HL-60 (cell line): ENCODE data around the gene C12orf60.

ENCODE experiments used
- GABPA ChIP-seq: IDR thresholded peaks from 2 replicates; pipeline ENCODE4 v1.6.1; 2012; ENCODE audit warnings: low read depth
- POLR2AphosphoS5 ChIP-seq: IDR thresholded peaks from 2 replicates; pipeline ENCODE4 v1.6.1; 2012; ENCODE audit warnings: low read depth
- SPI1 ChIP-seq: IDR thresholded peaks from 2 replicates; pipeline ENCODE4 v1.6.1; 2012; ENCODE audit warnings: low read depth, mild to moderate bottlenecking, borderline replicate concordance
- TF ChIP-seq, protein P1 (sequence below): IDR thresholded peaks from one replicate; pipeline ENCODE4 v1.5.1; 2011; ENCODE audit warnings: low read length, control low read depth, inconsistent platforms; ENCODE audit not compliant: insufficient read depth
- TF ChIP-seq, protein P2 (sequence below): IDR thresholded peaks from 2 replicates; pipeline ENCODE4 v1.6.1; 2012; ENCODE audit warnings: low read depth; ENCODE audit not compliant: insufficient replicate concordance

DNA sequence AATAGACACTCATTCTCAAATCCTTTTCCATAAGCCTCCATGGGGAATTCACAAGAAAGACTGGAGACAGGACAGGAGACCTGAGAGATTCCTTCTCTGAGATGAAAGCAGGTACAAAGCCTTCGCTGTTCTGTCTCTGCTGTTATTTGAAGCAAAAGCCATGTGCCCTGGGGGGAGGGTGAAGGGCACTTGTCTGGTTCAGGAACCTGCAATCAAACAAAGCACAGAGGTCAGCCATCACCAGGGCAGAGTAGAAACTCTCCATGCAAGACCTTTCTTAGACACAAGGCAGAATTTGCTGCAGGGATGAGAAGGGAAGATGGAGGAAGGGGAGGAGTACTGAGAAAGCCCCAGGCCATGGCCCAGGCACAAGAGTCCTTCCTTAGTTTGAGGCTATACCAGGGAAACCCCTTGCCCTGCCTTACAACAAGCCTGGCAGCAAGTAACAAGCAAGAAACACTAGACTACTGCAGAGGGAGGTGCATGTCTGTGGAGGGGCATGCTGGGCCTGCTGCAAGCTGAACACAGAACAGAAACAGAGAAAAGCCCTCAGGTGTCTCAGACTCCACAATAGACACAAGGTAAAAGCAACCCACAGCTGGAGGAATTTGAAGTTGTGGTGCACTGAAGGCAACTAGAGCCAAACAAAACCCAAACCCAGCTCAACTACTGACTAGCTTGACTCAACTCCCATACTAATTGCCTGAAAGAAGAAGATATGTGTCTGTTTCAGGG is 47.6 kb downstream of the C12orf60 start:
- TF ChIP-seq, protein P1, sequence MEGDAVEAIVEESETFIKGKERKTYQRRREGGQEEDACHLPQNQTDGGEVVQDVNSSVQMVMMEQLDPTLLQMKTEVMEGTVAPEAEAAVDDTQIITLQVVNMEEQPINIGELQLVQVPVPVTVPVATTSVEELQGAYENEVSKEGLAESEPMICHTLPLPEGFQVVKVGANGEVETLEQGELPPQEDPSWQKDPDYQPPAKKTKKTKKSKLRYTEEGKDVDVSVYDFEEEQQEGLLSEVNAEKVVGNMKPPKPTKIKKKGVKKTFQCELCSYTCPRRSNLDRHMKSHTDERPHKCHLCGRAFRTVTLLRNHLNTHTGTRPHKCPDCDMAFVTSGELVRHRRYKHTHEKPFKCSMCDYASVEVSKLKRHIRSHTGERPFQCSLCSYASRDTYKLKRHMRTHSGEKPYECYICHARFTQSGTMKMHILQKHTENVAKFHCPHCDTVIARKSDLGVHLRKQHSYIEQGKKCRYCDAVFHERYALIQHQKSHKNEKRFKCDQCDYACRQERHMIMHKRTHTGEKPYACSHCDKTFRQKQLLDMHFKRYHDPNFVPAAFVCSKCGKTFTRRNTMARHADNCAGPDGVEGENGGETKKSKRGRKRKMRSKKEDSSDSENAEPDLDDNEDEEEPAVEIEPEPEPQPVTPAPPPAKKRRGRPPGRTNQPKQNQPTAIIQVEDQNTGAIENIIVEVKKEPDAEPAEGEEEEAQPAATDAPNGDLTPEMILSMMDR: no peak
- no peak for TF ChIP-seq POLR2AphosphoS5
- TF ChIP-seq, protein P2, sequence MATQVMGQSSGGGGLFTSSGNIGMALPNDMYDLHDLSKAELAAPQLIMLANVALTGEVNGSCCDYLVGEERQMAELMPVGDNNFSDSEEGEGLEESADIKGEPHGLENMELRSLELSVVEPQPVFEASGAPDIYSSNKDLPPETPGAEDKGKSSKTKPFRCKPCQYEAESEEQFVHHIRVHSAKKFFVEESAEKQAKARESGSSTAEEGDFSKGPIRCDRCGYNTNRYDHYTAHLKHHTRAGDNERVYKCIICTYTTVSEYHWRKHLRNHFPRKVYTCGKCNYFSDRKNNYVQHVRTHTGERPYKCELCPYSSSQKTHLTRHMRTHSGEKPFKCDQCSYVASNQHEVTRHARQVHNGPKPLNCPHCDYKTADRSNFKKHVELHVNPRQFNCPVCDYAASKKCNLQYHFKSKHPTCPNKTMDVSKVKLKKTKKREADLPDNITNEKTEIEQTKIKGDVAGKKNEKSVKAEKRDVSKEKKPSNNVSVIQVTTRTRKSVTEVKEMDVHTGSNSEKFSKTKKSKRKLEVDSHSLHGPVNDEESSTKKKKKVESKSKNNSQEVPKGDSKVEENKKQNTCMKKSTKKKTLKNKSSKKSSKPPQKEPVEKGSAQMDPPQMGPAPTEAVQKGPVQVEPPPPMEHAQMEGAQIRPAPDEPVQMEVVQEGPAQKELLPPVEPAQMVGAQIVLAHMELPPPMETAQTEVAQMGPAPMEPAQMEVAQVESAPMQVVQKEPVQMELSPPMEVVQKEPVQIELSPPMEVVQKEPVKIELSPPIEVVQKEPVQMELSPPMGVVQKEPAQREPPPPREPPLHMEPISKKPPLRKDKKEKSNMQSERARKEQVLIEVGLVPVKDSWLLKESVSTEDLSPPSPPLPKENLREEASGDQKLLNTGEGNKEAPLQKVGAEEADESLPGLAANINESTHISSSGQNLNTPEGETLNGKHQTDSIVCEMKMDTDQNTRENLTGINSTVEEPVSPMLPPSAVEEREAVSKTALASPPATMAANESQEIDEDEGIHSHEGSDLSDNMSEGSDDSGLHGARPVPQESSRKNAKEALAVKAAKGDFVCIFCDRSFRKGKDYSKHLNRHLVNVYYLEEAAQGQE: no peak
- TF ChIP-seq GABPA: no peak
- TF ChIP-seq SPI1: no peak
